ENCODE results near the gene AMELY.

GRCh38 chrY:6909118-6909521, 2.4 kb downstream of the AMELY start:
- TF ChIP-seq, protein P1, sequence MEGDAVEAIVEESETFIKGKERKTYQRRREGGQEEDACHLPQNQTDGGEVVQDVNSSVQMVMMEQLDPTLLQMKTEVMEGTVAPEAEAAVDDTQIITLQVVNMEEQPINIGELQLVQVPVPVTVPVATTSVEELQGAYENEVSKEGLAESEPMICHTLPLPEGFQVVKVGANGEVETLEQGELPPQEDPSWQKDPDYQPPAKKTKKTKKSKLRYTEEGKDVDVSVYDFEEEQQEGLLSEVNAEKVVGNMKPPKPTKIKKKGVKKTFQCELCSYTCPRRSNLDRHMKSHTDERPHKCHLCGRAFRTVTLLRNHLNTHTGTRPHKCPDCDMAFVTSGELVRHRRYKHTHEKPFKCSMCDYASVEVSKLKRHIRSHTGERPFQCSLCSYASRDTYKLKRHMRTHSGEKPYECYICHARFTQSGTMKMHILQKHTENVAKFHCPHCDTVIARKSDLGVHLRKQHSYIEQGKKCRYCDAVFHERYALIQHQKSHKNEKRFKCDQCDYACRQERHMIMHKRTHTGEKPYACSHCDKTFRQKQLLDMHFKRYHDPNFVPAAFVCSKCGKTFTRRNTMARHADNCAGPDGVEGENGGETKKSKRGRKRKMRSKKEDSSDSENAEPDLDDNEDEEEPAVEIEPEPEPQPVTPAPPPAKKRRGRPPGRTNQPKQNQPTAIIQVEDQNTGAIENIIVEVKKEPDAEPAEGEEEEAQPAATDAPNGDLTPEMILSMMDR (IDR thresholded peaks at IDR 0.05): no peak
- no peak for TF ChIP-seq POLR2AphosphoS5 (IDR thresholded peaks at IDR 0.05)
- TF ChIP-seq POLR2A (IDR thresholded peaks at IDR 0.05): no peak

Data from upper lobe of left lung (tissue), 4 donors.